DMS 273 (cell line): ENCODE results near the gene SPECC1L.

Experiments
- DNase-seq: peaks from one replicate; lab custom pipeline; 2025; ENCODE audit not compliant: unreplicated experiment; lab: John Stamatoyannopoulos, UW

Gene SPECC1L

DNA sequence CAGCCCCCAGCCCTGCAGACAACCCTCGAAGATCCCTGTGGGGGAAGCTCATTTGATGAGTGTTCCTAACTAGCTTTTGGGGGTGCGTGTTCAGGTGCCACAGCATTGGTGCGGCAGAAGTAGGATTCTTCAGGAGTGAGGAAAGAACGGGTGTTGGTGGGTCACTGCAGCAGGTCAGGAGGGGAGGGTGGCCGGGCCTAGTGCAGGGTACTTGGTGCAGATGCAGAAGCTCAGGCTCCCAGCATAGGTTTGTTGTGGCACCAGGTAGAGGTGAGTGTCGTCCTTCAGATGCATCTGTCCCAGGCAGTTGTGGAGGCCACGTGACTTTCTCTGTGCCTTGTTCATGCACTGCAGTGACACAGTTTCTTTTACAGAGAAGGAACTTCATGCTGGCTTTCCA is 141.6 kb downstream of the SPECC1L start:
- DNase-seq: no peak

DNA sequence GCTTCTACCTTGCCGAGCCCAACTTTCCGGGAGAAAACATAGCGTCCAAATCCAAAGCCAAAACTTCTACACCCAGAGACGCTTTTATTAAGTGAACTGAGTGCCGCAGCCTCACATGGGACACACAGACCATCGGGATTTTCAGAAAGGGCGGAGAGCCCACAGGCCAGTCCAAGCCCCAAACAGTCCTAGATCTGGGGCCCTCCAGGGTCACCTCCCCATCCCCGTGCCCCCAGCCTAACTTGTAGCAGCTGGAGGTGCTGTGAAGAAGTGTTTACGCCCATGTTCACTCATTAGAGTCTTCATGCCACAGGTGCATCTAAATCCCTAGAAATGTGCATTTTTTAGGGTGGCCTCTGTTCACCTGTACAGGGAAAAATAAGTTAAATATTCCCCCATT is 142.6 kb downstream of the SPECC1L start:
- DNase-seq: no peak

DNA sequence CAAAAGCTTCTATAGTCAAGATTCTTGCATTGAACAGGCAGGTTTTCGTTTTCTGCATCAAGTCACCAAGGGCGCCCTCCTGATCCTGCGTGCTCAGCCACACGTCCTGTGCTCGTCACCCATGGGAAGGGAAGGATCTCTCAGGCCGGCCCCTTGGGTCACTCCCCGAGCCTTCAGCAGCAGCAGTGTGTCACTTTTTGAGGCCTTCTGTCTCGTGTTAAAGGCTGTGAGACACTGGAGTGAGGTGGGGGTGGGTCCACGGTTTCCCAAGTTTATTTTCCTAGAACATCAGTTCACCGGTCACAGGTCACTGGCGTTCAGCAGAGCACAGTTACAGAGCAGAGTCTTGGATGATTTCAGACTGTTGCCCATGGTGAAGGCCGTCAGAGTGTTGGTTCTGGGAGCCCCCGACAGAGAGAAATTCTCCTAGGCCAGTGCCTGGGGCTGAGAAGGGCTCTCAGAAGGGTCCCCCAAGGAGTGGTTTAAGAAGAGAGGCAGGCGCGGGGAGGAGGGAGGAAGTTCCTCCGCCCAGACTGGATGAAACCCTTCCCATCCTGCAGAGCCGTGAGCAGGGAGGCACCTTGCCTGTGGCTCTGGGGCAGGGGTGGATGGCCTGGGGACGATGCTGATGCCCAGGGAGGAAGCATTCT is 143.2 kb downstream of the SPECC1L start:
- no peak for DNase-seq

DNA sequence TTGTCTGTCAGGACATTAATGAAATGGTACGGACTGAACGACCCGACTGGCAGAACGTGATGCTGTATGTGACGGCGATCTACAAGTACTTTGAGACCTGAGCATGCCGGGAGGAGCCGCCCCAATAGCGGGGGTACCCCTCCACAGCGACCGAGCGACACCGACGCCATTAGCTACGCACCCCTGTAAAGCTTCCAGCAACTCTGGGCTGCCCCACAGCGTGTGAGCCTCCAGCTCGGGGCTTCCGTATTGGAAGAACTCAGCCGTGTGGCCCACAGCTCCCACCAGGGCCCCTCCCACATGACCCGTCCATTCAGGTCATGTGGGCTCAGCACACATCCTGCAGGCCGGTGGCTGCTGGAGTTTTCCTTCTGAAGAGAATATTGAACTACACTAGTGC is 143.9 kb downstream of the SPECC1L start:
- DNase-seq: no peak

DNA sequence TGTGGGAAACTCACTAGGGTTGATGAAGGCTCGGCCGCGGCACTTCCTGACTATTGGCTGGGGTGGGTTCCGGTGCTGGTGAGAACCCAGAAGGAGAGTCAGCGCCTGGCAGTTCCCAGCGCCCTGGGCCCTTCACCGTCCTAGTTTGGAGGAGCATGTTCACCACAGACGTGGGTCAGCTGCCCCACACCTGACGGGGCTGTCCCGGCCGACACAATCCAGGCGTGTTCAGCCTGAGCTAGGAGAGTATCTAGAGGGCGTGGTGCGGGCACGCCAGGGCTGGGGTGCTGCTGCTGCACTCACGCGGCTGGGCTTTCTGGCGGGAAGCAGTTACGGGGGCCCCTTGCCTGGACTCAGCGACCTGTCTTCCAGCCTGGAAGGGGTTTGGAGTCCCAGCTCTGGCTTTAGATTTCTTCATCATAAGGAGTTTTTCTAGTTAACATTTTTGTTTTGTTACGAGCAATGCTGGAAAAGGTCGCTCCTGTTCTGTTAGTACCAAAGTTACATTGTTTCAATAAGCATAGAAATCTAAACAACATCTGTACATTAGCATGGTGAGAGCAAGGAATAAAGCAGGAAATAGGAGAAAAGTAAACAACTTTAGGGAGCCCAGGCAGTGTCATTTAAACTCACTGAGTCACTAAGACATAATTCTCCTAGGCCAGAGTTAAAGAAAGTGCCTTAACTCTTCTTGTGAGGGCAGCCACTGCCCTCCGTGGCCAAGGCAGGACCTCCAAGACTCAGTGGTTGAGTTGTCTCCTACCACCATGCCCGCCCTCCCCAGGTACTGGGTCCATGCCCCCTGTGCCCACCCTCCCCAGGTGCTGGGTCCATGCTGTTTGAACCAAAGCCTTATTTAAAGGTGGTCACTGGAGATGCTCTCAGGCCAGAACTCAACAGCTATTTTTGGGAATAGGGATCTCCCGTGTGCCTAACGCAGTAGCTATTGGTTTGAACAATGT is 144.6 kb downstream of the SPECC1L start:
- DNase-seq: peak; percentile 19

DNA sequence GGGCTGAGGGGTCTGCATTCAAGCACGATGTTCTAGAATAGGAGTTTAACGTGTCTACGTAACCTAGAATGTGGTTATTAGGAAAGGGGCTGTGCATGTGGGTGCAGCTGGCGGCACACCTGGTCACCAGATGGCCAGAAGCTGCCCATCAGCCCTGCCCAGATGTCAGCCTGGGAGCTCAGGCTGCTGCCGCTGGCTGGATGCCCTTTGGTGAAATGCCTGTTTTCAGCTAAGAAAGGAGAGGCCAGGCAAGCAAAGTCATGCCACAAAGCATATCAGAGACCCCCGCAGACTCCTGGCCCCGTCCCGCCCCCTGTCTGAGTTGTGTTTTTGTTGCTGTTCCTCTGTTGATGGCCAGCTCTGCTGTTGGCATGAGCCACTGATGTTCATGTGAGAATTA is 145.5 kb downstream of the SPECC1L start:
- DNase-seq: peak; percentile 91

DNA sequence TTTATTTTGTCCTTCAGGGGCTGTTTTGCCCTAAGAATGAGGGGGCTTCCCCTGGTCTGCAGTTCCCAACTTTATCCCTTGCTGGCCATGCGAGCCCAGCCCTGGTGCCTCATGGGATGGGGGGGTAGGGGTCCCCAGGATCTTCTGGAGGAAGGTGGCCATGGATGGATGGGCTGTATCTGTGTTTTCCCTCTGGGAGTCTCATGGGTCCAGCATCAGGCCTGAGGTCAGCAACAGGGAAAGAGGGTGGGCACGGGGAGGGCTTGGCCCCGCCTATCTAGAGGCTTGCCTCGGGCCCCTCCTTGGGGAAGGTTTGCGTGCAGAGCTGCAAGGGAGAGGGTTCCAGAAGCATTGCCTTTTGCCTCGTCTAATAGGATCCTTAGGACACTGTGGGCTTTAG is 146.0 kb downstream of the SPECC1L start:
- no peak for DNase-seq

DNA sequence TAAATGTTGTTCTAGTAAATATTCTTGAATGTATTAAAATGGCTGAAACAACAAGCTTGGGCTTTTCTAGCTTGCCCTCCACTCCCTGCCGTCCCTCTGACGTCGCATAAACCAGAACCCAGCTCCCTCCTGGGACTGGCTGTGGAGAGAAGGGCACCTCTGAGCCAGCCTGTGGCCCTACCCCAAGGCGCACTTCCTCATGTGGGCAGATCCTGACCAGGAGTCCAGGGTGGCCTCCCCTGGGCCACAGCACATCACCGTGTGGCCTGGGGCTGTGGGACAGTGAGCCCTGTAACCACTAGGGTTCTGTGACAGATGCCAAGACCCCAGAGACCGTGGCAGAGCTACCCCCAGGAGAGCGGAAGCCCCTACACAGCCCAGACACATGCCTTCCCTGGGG is 146.6 kb downstream of the SPECC1L start:
- DNase-seq: no peak

DNA sequence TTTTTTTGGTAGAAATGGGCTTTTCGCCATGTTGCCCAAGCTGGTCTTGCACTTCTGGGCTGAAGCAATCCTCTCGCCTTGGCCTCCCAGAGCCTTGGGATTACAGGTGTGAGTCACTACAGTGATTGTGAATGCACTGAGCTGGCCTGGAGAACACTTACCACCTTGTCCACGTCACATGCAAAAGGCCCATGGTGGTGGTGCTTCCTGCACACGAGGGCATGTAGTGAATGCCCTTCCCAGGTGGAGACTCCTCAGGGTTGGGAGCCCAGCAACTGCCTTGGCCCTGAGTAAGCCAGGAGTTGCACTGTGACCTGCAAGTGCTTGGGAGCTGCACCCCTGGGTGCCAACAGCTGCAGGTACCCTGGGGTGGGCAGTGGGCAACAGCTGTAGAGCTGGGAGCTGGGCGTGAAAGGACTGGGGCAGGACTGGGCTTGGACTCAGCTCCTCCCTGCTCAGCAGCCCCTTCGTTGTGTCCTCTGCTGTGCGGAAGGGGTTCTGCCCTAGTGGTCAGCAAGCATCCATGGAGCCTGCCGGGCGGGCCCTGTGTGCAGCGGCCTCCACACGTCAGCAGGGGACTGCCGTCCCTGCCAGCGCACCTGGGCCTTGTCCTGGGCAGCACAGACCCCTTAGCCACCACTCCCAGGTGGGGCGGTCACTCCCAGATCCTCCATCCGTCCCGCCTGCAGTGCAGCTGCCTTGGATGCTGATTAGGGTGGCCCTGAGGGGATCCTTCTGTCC is 147.4 kb downstream of the SPECC1L start:
- no peak for DNase-seq

DNA sequence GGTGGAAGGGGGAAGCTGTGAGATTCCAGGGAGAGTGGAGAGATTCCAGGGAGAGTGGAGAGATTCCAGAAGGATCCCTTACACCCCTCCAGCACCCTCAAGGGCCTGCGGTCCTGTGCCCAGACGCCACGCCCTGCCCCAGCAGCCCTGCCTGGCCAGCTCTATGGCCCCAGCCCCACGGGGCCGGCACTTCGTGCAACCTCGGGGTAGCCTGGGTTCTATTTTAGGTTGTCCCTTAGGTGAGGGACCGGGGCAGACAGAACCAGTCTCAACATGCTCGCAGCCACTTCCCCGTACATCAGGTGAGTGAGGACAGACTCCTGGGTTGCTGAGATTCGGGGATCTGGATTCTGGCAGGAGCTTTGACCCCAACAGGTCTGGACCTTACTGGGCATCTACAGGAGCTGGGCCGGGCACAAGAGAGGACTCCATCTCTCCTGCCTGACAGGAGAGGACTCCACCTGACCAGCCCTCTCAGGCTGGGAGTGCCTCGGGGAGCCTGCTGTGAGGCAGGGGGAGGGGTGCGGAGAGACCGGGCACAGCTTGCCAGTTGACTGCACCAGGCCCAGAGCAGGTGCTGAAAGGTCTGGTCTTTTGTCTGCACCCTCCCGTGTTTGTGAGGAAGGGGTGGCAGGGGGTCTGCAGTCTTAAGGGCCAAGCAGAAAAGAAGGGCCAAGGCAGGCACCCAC is 148.3 kb downstream of the SPECC1L start:
- no peak for DNase-seq

DNA sequence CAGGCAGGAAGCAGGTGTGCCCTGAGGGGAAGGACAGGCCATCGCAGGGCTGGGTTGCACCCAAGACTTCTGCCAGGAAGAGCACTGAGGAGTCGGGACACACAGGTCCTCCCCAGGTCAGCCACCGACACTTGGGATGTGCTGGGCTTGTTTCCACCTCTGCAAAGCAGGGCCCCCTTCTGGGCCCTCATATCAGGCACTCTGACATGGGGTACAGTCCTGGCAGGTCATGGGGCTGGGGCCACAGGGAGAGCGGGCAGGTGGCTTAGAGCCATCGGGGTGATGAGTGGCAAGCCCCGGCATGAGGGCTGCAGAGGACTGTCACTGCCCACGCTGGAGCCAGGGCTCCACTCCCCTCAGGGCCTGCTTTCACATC is 148.8 kb downstream of the SPECC1L start:
- DNase-seq: no peak

DNA sequence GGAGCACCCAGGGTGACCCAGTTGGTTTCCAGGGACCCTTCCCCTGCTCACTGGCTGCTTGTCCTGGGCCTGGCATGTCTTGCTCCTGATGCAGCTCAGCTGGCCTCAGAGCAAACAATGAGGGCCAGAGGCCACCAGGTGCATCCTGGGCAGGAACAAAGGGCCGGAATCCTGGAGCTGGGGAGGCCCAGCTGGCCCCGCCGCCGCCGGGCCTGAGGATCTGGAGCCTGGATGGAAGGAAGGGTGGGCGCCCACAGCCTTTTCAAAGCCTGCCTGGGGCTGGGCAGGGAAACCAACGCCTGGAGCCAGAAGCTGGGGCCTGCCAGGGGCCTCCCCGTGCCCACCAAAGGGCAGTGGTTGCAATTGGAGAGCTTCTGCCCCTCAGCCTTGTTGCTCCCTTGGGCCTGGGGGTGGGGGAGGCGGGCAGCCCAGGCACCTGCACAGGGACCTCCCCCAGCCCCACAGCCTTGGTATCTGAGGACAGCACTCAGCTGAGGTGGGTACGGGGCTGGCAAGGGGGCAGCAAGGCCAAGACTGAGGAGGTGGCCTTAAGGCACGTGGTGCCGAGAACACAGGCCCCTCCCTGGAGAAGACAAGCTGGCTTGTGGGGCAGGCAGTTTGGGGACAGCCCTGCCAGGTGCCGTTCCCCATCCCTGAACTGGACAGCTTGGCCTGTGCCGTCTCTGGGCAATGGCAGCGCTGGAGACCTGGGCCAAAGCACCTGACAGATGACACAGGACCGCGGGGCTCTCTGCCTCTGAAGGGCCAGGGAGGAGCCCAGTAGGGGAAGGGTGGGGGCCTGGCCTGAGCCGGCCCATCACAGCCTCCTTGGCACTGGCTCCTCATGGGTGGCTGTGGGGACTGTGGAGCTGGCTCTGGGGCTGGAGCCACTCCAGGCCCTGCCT is 149.7 kb downstream of the SPECC1L start:
- DNase-seq: peak; percentile 16

DNA sequence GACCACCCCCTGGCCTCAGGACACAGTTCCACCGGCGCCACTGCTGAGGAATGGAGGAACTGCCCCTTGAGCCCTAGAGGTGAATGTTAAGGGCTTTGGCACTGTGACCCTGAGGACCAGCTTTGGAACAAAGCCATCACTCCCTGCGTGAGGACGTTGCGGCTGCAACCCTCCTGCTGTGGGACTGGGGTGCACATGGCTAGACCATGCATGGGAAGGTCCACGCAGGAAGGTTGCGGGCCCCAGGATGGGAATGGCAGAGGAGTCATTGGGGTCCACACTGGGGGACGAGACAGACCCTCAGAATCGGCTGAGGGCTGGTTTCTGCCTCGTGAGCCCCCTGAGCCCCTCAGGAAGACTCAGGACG is 150.3 kb downstream of the SPECC1L start:
- DNase-seq: no peak

DNA sequence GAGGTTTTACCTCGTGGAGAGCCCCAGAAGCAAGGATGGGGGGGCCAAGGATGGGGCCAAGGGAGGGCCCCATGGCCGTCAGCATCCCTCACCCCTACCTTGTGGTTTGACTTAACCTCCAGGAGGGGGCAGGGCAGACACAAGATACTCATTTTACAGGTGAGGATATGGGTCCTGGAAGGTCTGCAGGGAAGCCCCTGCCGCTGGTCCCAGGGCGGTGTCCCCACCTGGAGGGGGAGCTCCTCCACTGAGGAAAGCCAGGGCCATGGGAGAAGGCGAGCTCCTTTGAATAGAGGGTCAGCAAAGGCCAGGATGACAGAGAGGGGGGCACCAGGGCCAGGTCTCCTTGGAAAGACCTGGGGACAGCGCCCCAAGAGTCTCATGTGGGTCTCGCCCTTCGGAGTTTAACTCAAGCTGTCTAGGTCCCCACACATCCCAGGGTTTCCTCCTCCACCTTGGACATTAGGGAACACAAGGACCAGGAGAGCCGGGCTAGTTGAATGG is 150.8 kb downstream of the SPECC1L start:
- DNase-seq: peak; percentile 51

DNA sequence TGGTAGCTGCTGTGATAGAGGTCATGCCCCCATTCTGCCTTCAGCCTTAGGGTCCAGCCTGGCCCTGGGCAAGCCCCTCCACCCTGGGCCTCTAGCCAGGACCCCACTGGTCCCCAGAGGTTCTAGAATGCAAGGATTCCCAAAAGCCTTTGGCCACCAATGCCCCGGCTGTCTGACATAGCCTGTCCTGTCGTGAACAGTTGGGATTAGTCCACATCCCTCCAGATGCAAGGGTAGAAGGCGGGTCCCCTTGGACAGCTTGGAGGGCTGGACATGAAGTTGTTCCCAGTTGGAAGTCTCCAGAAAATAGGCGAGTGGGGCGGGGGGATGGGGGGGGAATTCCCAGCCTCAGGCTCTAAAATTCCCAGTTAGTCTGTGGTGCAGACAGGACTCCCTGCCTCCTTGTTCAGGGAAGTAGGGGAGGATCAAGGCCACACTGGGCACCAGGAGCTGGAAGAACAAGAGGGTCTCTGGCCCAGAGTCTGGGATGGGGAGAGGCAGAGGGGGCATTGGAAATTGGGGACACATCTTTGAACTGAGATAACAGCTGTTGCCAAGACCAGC is 151.6 kb downstream of the SPECC1L start:
- DNase-seq: peak; percentile 20

DNA sequence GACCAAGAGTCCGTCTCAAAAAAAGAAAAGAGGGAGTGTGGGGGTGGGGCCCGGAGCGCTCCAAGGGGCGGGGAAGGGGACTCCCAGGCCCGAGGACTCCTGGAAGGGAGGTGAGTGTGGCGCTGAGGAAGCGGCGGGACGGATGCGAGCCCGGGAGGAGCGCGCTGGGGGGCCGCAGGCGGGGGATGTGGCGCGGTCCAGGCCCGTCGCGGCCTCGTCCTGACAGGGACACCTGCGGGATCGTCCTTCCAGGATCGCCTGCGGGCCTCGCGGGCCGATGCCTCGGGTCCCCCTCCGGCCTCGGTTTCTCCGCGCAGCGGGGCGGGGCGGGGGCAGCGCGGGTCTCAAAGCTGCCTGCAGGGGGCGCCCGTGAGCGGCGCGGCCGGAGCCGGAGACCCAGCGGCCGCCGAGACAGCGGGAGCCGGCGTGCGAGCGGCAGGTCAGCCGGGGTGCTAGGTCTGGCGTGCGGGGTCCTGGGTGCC is 152.9 kb downstream of the SPECC1L start:
- DNase-seq: peak; percentile 65

DNA sequence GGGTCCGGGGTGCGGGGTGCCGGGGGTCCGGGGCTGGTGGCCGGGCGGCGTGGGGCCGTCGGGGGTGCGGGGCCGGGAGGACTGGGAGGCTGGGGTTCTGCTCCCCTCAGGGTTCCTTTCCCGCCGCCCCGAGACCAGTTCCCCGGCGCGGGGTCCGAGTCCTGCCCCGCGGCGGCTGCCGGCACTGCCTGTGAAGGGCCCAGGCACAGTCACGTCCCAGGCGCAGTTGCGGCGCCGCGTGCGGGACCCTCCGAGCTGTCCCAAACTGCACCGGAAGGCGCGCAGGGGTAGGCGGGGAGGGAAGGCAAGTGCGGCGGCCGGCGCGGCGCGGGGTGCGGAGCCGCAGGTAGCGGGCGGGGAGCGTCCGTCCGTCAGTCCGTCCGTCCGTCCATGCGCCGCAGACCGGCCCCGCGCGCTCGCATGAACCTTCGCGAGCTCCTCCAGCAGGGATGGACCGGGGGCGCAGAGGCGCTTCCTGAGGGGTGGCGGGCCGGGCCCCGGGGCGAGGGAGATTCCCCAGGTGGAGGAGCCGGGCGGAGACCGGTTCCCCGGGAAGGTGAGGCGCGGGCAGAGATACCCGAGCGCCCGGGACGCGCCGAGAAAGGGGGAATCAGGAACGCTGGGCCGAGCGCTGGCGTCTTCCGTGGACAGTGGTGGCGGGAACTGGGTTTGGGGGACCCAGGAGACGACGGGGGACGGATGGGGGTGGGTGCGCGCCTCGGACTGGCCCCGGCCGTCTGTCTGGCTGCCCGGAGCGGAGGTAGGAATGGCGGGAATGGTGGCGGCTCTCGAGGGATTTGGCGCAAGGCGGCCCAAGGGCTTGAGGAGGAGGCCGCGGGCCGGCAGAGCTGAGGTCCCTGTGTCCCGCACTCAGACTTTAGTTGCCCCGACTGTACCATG is 153.6 kb downstream of the SPECC1L start:
- DNase-seq: peak; percentile 45
